Measurements from ENCODE around the gene ACAD11. TPM values are rescaled to one million over a fixed set of nuclear protein-coding genes. Genes with fewer than 3 reads are reported as not detected.

The ACAD11 gene
- total RNA-seq, 1 experiment from 2014 or later = 12.6 TPM

DNA sequence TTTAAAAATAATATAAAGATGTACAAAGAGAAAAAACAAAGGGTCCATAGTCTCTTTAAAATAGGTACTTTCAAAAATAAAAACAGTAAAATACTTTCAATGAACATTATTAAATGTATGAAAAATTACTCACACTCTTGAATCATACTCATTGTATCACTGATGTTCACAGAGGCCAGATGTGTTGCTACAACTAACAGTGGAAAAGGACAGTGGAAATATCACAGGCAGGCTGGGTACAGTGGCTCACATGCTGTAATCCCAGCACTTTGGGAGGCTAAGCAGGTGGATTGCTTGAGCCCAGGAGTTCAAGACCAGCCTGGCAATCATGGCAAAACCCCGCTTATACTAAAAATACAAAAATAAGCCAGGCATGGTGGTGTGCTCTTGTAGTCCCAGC, 35.8 kb upstream of the ACAD11 start:
- no peak overlapping the region for H3K27ac ChIP-seq (ENCODE audit: low read depth, low read length)
- H3K4me1 ChIP-seq (ENCODE audit: control insufficient read depth in 1 of 2, insufficient read depth in 2 of 2, low read length in 2 of 2) = no peaks in the 10 kb centered on the region
- no peaks in the 10 kb centered on the region for H3K79me2 ChIP-seq (ENCODE audit: insufficient read depth, low read length)
- DNase-seq (ENCODE audit: low read depth, low spot score) = no peak
- no peaks in the 10 kb centered on the region for H3K27me3 ChIP-seq (ENCODE audit: insufficient read depth, low read length)
- ChIA-PET POLR2A (no interaction called here), CTCF (no interaction called here), RAD21 (ENCODE audit: low non-redundant PET in 1 of 2, low total read pairs in 2 of 2, uncharacterized antibody in 2 of 2, unreplicated experiment in 2 of 2) (no interaction called here)
- no peak overlapping the region for H2AFZ ChIP-seq (ENCODE audit: low read depth, low read length, poor library complexity, severe bottlenecking)
- H3K9me2 ChIP-seq (ENCODE audit: insufficient read depth) = no peaks in the 10 kb centered on the region
- H3K9ac ChIP-seq (ENCODE audit: low read length) = no peak overlapping the region
- H3K9me3 ChIP-seq (ENCODE audit: control insufficient read depth in 1 of 2, insufficient read depth in 1 of 2, low read depth in 1 of 2, low read length in 2 of 2) = no peaks in the 10 kb centered on the region
- intact Hi-C loops (cut with micrococcal nuclease) = no loop called here
- no peaks in the 10 kb centered on the region for H4K20me1 ChIP-seq (ENCODE audit: insufficient read depth)
- H3K36me3 ChIP-seq (ENCODE audit: control insufficient read depth in 1 of 2, insufficient read depth in 2 of 2, low read length in 2 of 2) = peaks cover under 1 to 36% of the 10 kb centered on the region in 2 experiments; a peak in 3 of 4 replicates
- BruUV-seq (replicated peaks) = no TSS peak
- H3K4me2 ChIP-seq (ENCODE audit: low read length) = no peak overlapping the region
- ATAC-seq = no peak
- TF ChIP-seq JUND (IDR thresholded peaks at IDR 0.05) = no peak
- TF ChIP-seq ELF1 (IDR thresholded peaks at IDR 0.05; ENCODE audit: borderline replicate concordance, low read depth) = no peak
- TF ChIP-seq, protein P1, sequence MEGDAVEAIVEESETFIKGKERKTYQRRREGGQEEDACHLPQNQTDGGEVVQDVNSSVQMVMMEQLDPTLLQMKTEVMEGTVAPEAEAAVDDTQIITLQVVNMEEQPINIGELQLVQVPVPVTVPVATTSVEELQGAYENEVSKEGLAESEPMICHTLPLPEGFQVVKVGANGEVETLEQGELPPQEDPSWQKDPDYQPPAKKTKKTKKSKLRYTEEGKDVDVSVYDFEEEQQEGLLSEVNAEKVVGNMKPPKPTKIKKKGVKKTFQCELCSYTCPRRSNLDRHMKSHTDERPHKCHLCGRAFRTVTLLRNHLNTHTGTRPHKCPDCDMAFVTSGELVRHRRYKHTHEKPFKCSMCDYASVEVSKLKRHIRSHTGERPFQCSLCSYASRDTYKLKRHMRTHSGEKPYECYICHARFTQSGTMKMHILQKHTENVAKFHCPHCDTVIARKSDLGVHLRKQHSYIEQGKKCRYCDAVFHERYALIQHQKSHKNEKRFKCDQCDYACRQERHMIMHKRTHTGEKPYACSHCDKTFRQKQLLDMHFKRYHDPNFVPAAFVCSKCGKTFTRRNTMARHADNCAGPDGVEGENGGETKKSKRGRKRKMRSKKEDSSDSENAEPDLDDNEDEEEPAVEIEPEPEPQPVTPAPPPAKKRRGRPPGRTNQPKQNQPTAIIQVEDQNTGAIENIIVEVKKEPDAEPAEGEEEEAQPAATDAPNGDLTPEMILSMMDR (IDR thresholded peaks at IDR 0.05 in 2 of 3, conservative IDR thresholded peaks at IDR 0.05 in 1 of 3; ENCODE audit: borderline replicate concordance in 1 of 3, insufficient read depth in 1 of 3, low read depth in 2 of 3, low read length in 2 of 3) = no peak
- TF ChIP-seq TCF7L2 (IDR thresholded peaks at IDR 0.05; ENCODE audit: borderline replicate concordance, extremely low read depth, insufficient read depth, insufficient read length) = no peak
- no peak for TF ChIP-seq EGR1 (IDR thresholded peaks at IDR 0.05; ENCODE audit: low read depth)
- no peak for TF ChIP-seq SIN3A (IDR thresholded peaks at IDR 0.05; ENCODE audit: low read depth)
- TF ChIP-seq, protein P2, sequence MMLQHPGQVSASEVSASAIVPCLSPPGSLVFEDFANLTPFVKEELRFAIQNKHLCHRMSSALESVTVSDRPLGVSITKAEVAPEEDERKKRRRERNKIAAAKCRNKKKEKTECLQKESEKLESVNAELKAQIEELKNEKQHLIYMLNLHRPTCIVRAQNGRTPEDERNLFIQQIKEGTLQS (IDR thresholded peaks at IDR 0.05) = no peak
- TF ChIP-seq FOSL1 (IDR thresholded peaks at IDR 0.05; ENCODE audit: low read depth) = no peak
- H3K4me3 ChIP-seq (replicated peaks in 1 of 2; ENCODE audit: low read depth in 1 of 2, low read length in 2 of 2) = no peak overlapping the region

DNA sequence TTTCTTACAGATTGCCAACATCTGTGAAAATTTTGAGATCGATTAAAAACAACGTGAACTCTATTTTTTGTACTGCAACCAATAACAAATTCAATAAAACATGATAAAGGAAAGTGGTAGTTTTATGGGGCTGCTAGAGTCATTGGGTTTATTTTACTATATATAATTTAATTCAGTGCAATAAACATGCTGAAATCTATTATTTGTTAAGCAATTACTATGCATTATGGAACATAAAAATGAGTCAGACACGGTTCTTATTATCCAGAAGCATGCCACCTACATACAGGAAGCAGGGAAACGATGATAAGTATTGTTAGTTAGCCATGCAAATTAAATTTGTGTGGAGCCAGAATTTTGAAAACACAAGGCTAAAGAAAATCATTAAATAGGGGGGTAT, 35.4 kb upstream of the ACAD11 start:
- no TSS peak for BruUV-seq (replicated peaks)
- peaks cover 5 to 32% of the 10 kb centered on the region in 2 experiments for H3K36me3 ChIP-seq (ENCODE audit: control insufficient read depth in 1 of 2, insufficient read depth in 2 of 2, low read length in 2 of 2)
- H3K4me1 ChIP-seq (ENCODE audit: control insufficient read depth in 1 of 2, insufficient read depth in 2 of 2, low read length in 2 of 2) = no peaks in the 10 kb centered on the region
- ChIA-PET RAD21 (ENCODE audit: low non-redundant PET in 1 of 2, low total read pairs in 2 of 2, uncharacterized antibody in 2 of 2, unreplicated experiment in 2 of 2) (no interaction called here), CTCF (no interaction called here), POLR2A (no interaction called here)
- intact Hi-C loops (cut with micrococcal nuclease) = no loop called here
- H3K4me3 ChIP-seq (replicated peaks in 1 of 2; ENCODE audit: low read depth in 1 of 2, low read length in 2 of 2) = no peak overlapping the region
- no peak overlapping the region for H2AFZ ChIP-seq (ENCODE audit: low read depth, low read length, poor library complexity, severe bottlenecking)
- H3K79me2 ChIP-seq (ENCODE audit: insufficient read depth, low read length) = no peaks in the 10 kb centered on the region
- H3K9me2 ChIP-seq (ENCODE audit: insufficient read depth) = no peaks in the 10 kb centered on the region
- H3K9me3 ChIP-seq (ENCODE audit: control insufficient read depth in 1 of 2, insufficient read depth in 1 of 2, low read depth in 1 of 2, low read length in 2 of 2) = no peaks in the 10 kb centered on the region
- no peak overlapping the region for H3K9ac ChIP-seq (ENCODE audit: low read length)
- no peak overlapping the region for H3K4me2 ChIP-seq (ENCODE audit: low read length)
- no peak overlapping the region for H3K27ac ChIP-seq (ENCODE audit: low read depth, low read length)
- ATAC-seq = no peak
- no peak for DNase-seq (ENCODE audit: low read depth, low spot score)
- H3K27me3 ChIP-seq (ENCODE audit: insufficient read depth, low read length) = no peaks in the 10 kb centered on the region
- H4K20me1 ChIP-seq (ENCODE audit: insufficient read depth) = no peaks in the 10 kb centered on the region
- TF ChIP-seq SP1 (IDR thresholded peaks at IDR 0.05; ENCODE audit: low read depth) (no peak), EZH2phosphoT487 (IDR thresholded peaks at IDR 0.05; ENCODE audit: borderline replicate concordance) (no peak), YY1 (IDR thresholded peaks at IDR 0.05; ENCODE audit: extremely low read depth, insufficient replicate concordance, low read depth, low read length) (no peak), TCF7L2 (IDR thresholded peaks at IDR 0.05; ENCODE audit: borderline replicate concordance, extremely low read depth, insufficient read depth, insufficient read length) (no peak), POLR2A (IDR thresholded peaks at IDR 0.05; ENCODE audit: borderline replicate concordance, extremely low read depth, insufficient read depth, insufficient read length) (no peak), RAD21 (IDR thresholded peaks at IDR 0.05; ENCODE audit: low read depth) (no peak), EGR1 (IDR thresholded peaks at IDR 0.05; ENCODE audit: low read depth) (no peak), ZNF274 (IDR thresholded peaks at IDR 0.05; ENCODE audit: low read depth, low read length) (no peak), SRF (IDR thresholded peaks at IDR 0.05; ENCODE audit: low read depth) (no peak), POLR2AphosphoS5 (IDR thresholded peaks at IDR 0.05; ENCODE audit: low read depth, low read length) (no peak), EZH2 (IDR thresholded peaks at IDR 0.05) (no peak)
- TF ChIP-seq, protein P3, sequence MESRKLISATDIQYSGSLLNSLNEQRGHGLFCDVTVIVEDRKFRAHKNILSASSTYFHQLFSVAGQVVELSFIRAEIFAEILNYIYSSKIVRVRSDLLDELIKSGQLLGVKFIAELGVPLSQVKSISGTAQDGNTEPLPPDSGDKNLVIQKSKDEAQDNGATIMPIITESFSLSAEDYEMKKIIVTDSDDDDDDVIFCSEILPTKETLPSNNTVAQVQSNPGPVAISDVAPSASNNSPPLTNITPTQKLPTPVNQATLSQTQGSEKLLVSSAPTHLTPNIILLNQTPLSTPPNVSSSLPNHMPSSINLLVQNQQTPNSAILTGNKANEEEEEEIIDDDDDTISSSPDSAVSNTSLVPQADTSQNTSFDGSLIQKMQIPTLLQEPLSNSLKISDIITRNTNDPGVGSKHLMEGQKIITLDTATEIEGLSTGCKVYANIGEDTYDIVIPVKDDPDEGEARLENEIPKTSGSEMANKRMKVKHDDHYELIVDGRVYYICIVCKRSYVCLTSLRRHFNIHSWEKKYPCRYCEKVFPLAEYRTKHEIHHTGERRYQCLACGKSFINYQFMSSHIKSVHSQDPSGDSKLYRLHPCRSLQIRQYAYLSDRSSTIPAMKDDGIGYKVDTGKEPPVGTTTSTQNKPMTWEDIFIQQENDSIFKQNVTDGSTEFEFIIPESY (IDR thresholded peaks at IDR 0.05; ENCODE audit: extremely low read depth, insufficient replicate concordance, low read length) = no peak

All from HCT116 (cell line).